K562 (cell line): ENCODE data around the gene LIF. TPM values are rescaled to one million over a fixed set of nuclear protein-coding genes. Genes with fewer than 3 reads are reported as not detected.

Source experiments
- NCOR1 ChIP-seq: fragments of 450-650 bp; IDR thresholded peaks from 2 replicates; pipeline ENCODE4 v1.6.1; 2016; ENCODE audit warnings: mild to moderate bottlenecking, moderate library complexity
- NFE2 ChIP-seq: IDR thresholded peaks from 2 replicates; pipeline ENCODE4 v1.6.1; 2014; ENCODE audit warnings: antibody characterized with exemption, low read depth
- RNF2 ChIP-seq: sonication (generic); IDR thresholded peaks from 2 replicates; pipeline ENCODE4 v1.6.1; 2016
- SMAD1 ChIP-seq: fragments of 150-350 bp; IDR thresholded peaks from 2 replicates; pipeline ENCODE4 v1.6.1; 2014; ENCODE audit warnings: low read length, low read depth; ENCODE audit not compliant: partially characterized antibody
- ZBTB17 ChIP-seq: fragments of 450-650 bp; formaldehyde crosslinking; IDR thresholded peaks from 2 replicates; pipeline ENCODE4 v1.4.0; 2020; ENCODE audit warnings: mild to moderate bottlenecking
- polyA plus RNA-seq, 8 experiments: library from polyadenylated mRNA; depleted of rRNA in 4 of 8; stranded (reverse) in 5 of 8; unstranded in 3 of 8; fragments of >200 nt; fragmentation: Nextera tagmentation in 2 of 8; fragmentation: Illumina TruSeq in 1 of 8; extraction: Ambion mirVana in 2 of 8; extraction: Trizol in 1 of 8; gene quantifications; 2 replicates each; pipeline versions ENCODE4 v1.2.1 to v1.2.3, GENCODE V29; 2011 to 2014; ENCODE audit warnings: inconsistent platforms in 1 of 8, missing spikeins in 1 of 8
- total RNA-seq, 7 experiments: library from RNA; depleted of rRNA in 6 of 7; stranded (reverse); fragments of >200 nt in 6 of 7; fragmentation: Illumina TruSeq in 2 of 7; extraction: Trizol in 2 of 7; gene quantifications; 2 replicates each; pipeline versions ENCODE4 v1.2.1 to v1.2.3, GENCODE V29; 2011 to 2021; ENCODE audit warnings: low replicate concordance in 1 of 7
- TF ChIP-seq, protein P1 (sequence below): fragments of 200-600 bp; sonication (generic); IDR thresholded peaks from one replicate; pipeline ENCODE4 v1.6.1; 2012; ENCODE audit warnings: mild to moderate bottlenecking, low read depth, low read length, inconsistent platforms
- TF ChIP-seq, protein P2 (sequence below): fragments of 450-650 bp; IDR thresholded peaks from 2 replicates; pipeline ENCODE4 v1.6.1; 2016; ENCODE audit warnings: low read depth

Gene LIF
- total and polyA plus RNA-seq, 9 of the 15 experiments (the other 6 are each of a cell fraction or from before 2014, with no cell fraction given), result 0.05 to 0.39 (median 0.18) TPM; not detected in 3

GRCh38 chr22:30208631-30209603, 37.6 kb downstream of the LIF start (continued):
- TF ChIP-seq NCOR1 (peak; percentile 31; the same call in 1 of the 2 replicates), NFE2 (no peak), SMAD1 (peak; percentile 13), RNF2 (0 out of 2 replicates have a peak, but pooled peaks have one; percentile 56), ZBTB17 (CRISPR knock-in tag) (no peak)
- TF ChIP-seq, protein P1, sequence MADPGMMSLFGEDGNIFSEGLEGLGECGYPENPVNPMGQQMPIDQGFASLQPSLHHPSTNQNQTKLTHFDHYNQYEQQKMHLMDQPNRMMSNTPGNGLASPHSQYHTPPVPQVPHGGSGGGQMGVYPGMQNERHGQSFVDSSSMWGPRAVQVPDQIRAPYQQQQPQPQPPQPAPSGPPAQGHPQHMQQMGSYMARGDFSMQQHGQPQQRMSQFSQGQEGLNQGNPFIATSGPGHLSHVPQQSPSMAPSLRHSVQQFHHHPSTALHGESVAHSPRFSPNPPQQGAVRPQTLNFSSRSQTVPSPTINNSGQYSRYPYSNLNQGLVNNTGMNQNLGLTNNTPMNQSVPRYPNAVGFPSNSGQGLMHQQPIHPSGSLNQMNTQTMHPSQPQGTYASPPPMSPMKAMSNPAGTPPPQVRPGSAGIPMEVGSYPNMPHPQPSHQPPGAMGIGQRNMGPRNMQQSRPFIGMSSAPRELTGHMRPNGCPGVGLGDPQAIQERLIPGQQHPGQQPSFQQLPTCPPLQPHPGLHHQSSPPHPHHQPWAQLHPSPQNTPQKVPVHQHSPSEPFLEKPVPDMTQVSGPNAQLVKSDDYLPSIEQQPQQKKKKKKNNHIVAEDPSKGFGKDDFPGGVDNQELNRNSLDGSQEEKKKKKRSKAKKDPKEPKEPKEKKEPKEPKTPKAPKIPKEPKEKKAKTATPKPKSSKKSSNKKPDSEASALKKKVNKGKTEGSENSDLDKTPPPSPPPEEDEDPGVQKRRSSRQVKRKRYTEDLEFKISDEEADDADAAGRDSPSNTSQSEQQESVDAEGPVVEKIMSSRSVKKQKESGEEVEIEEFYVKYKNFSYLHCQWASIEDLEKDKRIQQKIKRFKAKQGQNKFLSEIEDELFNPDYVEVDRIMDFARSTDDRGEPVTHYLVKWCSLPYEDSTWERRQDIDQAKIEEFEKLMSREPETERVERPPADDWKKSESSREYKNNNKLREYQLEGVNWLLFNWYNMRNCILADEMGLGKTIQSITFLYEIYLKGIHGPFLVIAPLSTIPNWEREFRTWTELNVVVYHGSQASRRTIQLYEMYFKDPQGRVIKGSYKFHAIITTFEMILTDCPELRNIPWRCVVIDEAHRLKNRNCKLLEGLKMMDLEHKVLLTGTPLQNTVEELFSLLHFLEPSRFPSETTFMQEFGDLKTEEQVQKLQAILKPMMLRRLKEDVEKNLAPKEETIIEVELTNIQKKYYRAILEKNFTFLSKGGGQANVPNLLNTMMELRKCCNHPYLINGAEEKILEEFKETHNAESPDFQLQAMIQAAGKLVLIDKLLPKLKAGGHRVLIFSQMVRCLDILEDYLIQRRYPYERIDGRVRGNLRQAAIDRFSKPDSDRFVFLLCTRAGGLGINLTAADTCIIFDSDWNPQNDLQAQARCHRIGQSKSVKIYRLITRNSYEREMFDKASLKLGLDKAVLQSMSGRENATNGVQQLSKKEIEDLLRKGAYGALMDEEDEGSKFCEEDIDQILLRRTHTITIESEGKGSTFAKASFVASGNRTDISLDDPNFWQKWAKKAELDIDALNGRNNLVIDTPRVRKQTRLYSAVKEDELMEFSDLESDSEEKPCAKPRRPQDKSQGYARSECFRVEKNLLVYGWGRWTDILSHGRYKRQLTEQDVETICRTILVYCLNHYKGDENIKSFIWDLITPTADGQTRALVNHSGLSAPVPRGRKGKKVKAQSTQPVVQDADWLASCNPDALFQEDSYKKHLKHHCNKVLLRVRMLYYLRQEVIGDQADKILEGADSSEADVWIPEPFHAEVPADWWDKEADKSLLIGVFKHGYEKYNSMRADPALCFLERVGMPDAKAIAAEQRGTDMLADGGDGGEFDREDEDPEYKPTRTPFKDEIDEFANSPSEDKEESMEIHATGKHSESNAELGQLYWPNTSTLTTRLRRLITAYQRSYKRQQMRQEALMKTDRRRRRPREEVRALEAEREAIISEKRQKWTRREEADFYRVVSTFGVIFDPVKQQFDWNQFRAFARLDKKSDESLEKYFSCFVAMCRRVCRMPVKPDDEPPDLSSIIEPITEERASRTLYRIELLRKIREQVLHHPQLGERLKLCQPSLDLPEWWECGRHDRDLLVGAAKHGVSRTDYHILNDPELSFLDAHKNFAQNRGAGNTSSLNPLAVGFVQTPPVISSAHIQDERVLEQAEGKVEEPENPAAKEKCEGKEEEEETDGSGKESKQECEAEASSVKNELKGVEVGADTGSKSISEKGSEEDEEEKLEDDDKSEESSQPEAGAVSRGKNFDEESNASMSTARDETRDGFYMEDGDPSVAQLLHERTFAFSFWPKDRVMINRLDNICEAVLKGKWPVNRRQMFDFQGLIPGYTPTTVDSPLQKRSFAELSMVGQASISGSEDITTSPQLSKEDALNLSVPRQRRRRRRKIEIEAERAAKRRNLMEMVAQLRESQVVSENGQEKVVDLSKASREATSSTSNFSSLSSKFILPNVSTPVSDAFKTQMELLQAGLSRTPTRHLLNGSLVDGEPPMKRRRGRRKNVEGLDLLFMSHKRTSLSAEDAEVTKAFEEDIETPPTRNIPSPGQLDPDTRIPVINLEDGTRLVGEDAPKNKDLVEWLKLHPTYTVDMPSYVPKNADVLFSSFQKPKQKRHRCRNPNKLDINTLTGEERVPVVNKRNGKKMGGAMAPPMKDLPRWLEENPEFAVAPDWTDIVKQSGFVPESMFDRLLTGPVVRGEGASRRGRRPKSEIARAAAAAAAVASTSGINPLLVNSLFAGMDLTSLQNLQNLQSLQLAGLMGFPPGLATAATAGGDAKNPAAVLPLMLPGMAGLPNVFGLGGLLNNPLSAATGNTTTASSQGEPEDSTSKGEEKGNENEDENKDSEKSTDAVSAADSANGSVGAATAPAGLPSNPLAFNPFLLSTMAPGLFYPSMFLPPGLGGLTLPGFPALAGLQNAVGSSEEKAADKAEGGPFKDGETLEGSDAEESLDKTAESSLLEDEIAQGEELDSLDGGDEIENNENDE, result no peak
- TF ChIP-seq, protein P2, sequence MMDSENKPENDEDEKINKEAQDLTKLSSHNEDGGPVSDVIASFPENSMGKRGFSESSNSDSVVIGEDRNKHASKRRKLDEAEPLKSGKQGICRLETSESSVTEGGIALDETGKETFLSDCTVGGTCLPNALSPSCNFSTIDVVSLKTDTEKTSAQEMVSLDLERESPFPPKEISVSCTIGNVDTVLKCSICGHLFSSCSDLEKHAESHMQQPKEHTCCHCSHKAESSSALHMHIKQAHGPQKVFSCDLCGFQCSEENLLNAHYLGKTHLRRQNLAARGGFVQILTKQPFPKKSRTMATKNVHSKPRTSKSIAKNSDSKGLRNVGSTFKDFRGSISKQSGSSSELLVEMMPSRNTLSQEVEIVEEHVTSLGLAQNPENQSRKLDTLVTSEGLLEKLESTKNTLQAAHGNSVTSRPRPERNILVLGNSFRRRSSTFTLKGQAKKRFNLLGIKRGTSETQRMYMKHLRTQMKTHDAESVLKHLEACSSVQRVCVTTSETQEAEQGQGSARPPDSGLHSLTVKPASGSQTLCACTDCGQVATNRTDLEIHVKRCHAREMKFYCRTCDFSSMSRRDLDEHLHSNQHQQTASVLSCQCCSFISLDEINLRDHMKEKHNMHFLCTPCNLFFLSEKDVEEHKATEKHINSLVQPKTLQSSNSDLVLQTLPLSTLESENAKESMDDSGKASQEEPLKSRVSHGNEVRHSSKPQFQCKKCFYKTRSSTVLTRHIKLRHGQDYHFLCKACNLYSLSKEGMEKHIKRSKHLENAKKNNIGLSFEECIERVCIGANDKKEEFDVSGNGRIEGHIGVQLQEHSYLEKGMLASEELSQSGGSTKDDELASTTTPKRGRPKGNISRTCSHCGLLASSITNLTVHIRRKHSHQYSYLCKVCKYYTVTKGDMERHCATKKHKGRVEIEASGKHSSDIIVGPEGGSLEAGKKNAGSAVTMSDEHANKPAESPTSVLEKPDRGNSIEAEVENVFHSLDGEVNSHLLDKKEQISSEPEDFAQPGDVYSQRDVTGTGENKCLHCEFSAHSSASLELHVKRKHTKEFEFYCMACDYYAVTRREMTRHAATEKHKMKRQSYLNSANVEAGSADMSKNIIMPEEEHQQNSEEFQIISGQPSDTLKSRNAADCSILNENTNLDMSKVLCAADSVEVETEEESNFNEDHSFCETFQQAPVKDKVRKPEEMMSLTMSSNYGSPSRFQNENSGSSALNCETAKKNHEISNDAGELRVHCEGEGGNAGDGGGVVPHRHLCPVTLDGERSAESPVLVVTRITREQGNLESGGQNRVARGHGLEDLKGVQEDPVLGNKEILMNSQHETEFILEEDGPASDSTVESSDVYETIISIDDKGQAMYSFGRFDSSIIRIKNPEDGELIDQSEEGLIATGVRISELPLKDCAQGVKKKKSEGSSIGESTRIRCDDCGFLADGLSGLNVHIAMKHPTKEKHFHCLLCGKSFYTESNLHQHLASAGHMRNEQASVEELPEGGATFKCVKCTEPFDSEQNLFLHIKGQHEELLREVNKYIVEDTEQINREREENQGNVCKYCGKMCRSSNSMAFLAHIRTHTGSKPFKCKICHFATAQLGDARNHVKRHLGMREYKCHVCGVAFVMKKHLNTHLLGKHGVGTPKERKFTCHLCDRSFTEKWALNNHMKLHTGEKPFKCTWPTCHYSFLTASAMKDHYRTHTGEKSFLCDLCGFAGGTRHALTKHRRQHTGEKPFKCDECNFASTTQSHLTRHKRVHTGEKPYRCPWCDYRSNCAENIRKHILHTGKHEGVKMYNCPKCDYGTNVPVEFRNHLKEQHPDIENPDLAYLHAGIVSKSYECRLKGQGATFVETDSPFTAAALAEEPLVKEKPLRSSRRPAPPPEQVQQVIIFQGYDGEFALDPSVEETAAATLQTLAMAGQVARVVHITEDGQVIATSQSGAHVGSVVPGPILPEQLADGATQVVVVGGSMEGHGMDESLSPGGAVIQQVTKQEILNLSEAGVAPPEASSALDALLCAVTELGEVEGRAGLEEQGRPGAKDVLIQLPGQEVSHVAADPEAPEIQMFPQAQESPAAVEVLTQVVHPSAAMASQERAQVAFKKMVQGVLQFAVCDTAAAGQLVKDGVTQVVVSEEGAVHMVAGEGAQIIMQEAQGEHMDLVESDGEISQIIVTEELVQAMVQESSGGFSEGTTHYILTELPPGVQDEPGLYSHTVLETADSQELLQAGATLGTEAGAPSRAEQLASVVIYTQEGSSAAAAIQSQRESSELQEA, result no peak
